ENCODE measurements around the gene ECE1.

Gene ECE1

GRCh38 chr1:21289127-21289526 is 1.1 kb downstream of the ECE1 start:
- no peak for TF ChIP-seq EGR1 (IDR thresholded peaks at IDR 0.05)
- TF ChIP-seq NFIC (IDR thresholded peaks at IDR 0.05): no peak
- no peak for TF ChIP-seq REST (IDR thresholded peaks at IDR 0.05; ENCODE audit: low read depth)
- TF ChIP-seq CREB1 (IDR thresholded peaks at IDR 0.05; ENCODE audit: low read depth): no peak
- TF ChIP-seq RAD21 (IDR thresholded peaks at IDR 0.05; ENCODE audit: low read depth): no peak
- no peak for TF ChIP-seq EP300 (IDR thresholded peaks at IDR 0.05; ENCODE audit: borderline replicate concordance)
- no peak for TF ChIP-seq CEBPB (IDR thresholded peaks at IDR 0.05)
- no peak for TF ChIP-seq TCF12 (IDR thresholded peaks at IDR 0.05; ENCODE audit: low read depth)
- TF ChIP-seq TAF1 (IDR thresholded peaks at IDR 0.05; ENCODE audit: low read depth): no peak
- TF ChIP-seq USF1 (IDR thresholded peaks at IDR 0.05): no peak
- no peak for TF ChIP-seq TEAD4 (IDR thresholded peaks at IDR 0.05)

GRCh38 chr1:21287905-21288514 is 2.3 kb downstream of the ECE1 start:
- TF ChIP-seq CEBPB (IDR thresholded peaks at IDR 0.05) (no peak), CREB1 (IDR thresholded peaks at IDR 0.05; ENCODE audit: low read depth) (no peak), NFIC (IDR thresholded peaks at IDR 0.05) (no peak), ZBTB7A (IDR thresholded peaks at IDR 0.05; ENCODE audit: low read depth) (no peak), TCF12 (IDR thresholded peaks at IDR 0.05; ENCODE audit: low read depth) (no peak), TEAD4 (IDR thresholded peaks at IDR 0.05) (no peak), FOXM1 (IDR thresholded peaks at IDR 0.05; ENCODE audit: borderline replicate concordance, low read depth) (no peak), MAX (IDR thresholded peaks at IDR 0.05) (no peak), TAF1 (IDR thresholded peaks at IDR 0.05; ENCODE audit: low read depth) (no peak), EP300 (IDR thresholded peaks at IDR 0.05; ENCODE audit: borderline replicate concordance) (no peak), YY1 (IDR thresholded peaks at IDR 0.05; ENCODE audit: low read depth) (no peak), REST (IDR thresholded peaks at IDR 0.05; ENCODE audit: low read depth) (no peak), USF1 (IDR thresholded peaks at IDR 0.05) (no peak), EGR1 (IDR thresholded peaks at IDR 0.05) (no peak), RAD21 (IDR thresholded peaks at IDR 0.05; ENCODE audit: low read depth) (no peak)

- no peak for TF ChIP-seq RAD21 (IDR thresholded peaks at IDR 0.05; ENCODE audit: low read depth)
- no peak for TF ChIP-seq TAF1 (IDR thresholded peaks at IDR 0.05; ENCODE audit: low read depth)
- no peak for TF ChIP-seq NFIC (IDR thresholded peaks at IDR 0.05)
- TF ChIP-seq FOXM1 (IDR thresholded peaks at IDR 0.05; ENCODE audit: borderline replicate concordance, low read depth): no peak
- no peak for TF ChIP-seq CREB1 (IDR thresholded peaks at IDR 0.05; ENCODE audit: low read depth)
- TF ChIP-seq EP300 (IDR thresholded peaks at IDR 0.05; ENCODE audit: borderline replicate concordance): no peak
- TF ChIP-seq TCF12 (IDR thresholded peaks at IDR 0.05; ENCODE audit: low read depth): no peak
- TF ChIP-seq YY1 (IDR thresholded peaks at IDR 0.05; ENCODE audit: low read depth): no peak
- TF ChIP-seq REST (IDR thresholded peaks at IDR 0.05; ENCODE audit: low read depth): no peak
- no peak for TF ChIP-seq CEBPB (IDR thresholded peaks at IDR 0.05)
Measured at GRCh38 chr1:21285055-21285372, 5.2 kb downstream of the ECE1 start.

- no peak for TF ChIP-seq YY1 (IDR thresholded peaks at IDR 0.05; ENCODE audit: low read depth)
- no peak for TF ChIP-seq TEAD4 (IDR thresholded peaks at IDR 0.05)
- no peak for TF ChIP-seq REST (IDR thresholded peaks at IDR 0.05; ENCODE audit: low read depth)
- no peak for TF ChIP-seq RAD21 (IDR thresholded peaks at IDR 0.05; ENCODE audit: low read depth)
- no peak for TF ChIP-seq NFIC (IDR thresholded peaks at IDR 0.05)
- no peak for TF ChIP-seq ZBTB7A (IDR thresholded peaks at IDR 0.05; ENCODE audit: low read depth)
- TF ChIP-seq MAX (IDR thresholded peaks at IDR 0.05): no peak
- no peak for TF ChIP-seq FOXM1 (IDR thresholded peaks at IDR 0.05; ENCODE audit: borderline replicate concordance, low read depth)
- no peak for TF ChIP-seq CEBPB (IDR thresholded peaks at IDR 0.05)
- TF ChIP-seq USF1 (IDR thresholded peaks at IDR 0.05): no peak
- TF ChIP-seq TCF12 (IDR thresholded peaks at IDR 0.05; ENCODE audit: low read depth): no peak
- no peak for TF ChIP-seq EP300 (IDR thresholded peaks at IDR 0.05; ENCODE audit: borderline replicate concordance)
- no peak for TF ChIP-seq TAF1 (IDR thresholded peaks at IDR 0.05; ENCODE audit: low read depth)
- no peak for TF ChIP-seq EGR1 (IDR thresholded peaks at IDR 0.05)
- TF ChIP-seq CREB1 (IDR thresholded peaks at IDR 0.05; ENCODE audit: low read depth): no peak
Measured at GRCh38 chr1:21284206-21285054, 5.8 kb downstream of the ECE1 start.
